Left ventricle myocardium inferior (tissue), 1 donor: Measurements from ENCODE around the gene LEPROT. TPM values are rescaled to one million over a fixed set of nuclear protein-coding genes. Genes with fewer than 3 reads are reported as not detected.
"Not testable (repeated sequence)": the region's sequence is repeated elsewhere in the genome, so short reads cannot be mapped to it uniquely, and the experiment has no call there.

ENCODE experiments used
- DNase-seq: peaks from one replicate; pipeline ENCODE4 v3.0.0-alpha.2; 2020
- H3K27ac ChIP-seq: fragments of 200-600 bp; replicated peaks from 2 replicates; pipeline ENCODE4 v1.8.0; 2021
- H3K27me3 ChIP-seq: fragments of 200-600 bp; 2 replicates; pipeline ENCODE4 v1.8.0; 2021; ENCODE audit warnings: low read depth
- H3K36me3 ChIP-seq: fragments of 200-600 bp; 2 replicates; pipeline ENCODE4 v1.8.0; 2021
- H3K4me1 ChIP-seq: fragments of 200-600 bp; 2 replicates; pipeline ENCODE4 v1.8.0; 2021
- H3K4me3 ChIP-seq: fragments of 200-600 bp; 2 replicates; pipeline ENCODE4 v1.8.0; 2021; ENCODE audit warnings: mild to moderate bottlenecking, moderate library complexity
- H3K9me3 ChIP-seq: fragments of 200-600 bp; replicated peaks from 2 replicates; pipeline ENCODE4 v1.8.0; 2021
- CTCF ChIP-seq: fragments of 200-600 bp; IDR thresholded peaks from 2 replicates; pipeline ENCODE4 v1.8.0; 2021; ENCODE audit warnings: antibody characterized with exemption, mild to moderate bottlenecking, borderline replicate concordance
- intact Hi-C: fragments of 100-400 bp; cut with micrococcal nuclease; formaldehyde crosslinking; loops from one replicate; pipeline ENCODE4 v1.11.0; 2022
- long read RNA-seq: library from polyadenylated mRNA; unstranded; transcript quantifications from one replicate; pipeline ENCODE4 v2.0.0, GENCODE V29; 2021
- total RNA-seq: library from RNA; stranded (reverse); fragmentation: NEBNext Ultra II Directional; extraction: Animal tissue kit (Norgen Biotek cat#: 25700); gene quantifications from one replicate; pipeline ENCODE4 v1.2.1, GENCODE V29; 2021
- donor health status: DM: no; HTN: yes; CAD: no; lungs with severe emphysema.

Gene LEPROT
- 51.0 TPM for total RNA-seq
- long read RNA-seq, full-length matches to known transcripts = 100 of 109 reads
- long read RNA-seq, partial matches to known transcripts = 7 of 109 reads
- long read RNA-seq, other reads (novel, unspliced or antisense) = 2 of 109 reads

GRCh38 chr1:65420590-65421350 is at the start of gene LEPROT, which contains the start of gene LEPR:
TSS of gene LEPROT (plus strand) at chr1:65420668. CDS start at chr1:65420725, 57 bp downstream.
TSS of gene LEPR (plus strand) at chr1:65420668. CDS start at chr1:65565566, 144,898 bp downstream.
- H3K4me3 ChIP-seq = peak within 1 kb of the TSS; percentile 94
- no peaks in the 10 kb centered on the region for H3K27me3 ChIP-seq
- DNase-seq = no peak
- peaks cover 34% of the 10 kb centered on the region for H3K4me1 ChIP-seq
- intact Hi-C loops = no loop called here
- no peaks in the 10 kb centered on the region for H3K9me3 ChIP-seq
- no peak for TF ChIP-seq CTCF
- H3K36me3 ChIP-seq = peaks cover 9% of the 10 kb centered on the region
- H3K27ac ChIP-seq = peak within 1 kb of the TSS; percentile 99

- no peak for TF ChIP-seq CTCF
- Histone ChIP-seq H3K36me3 (no peaks in the 10 kb centered on the region), H3K27me3 (no peaks in the 10 kb centered on the region), H3K27ac (no peak overlapping the region), H3K9me3 (no peaks in the 10 kb centered on the region), H3K4me3 (no peak overlapping the region), H3K4me1 (no peaks in the 10 kb centered on the region)
- intact Hi-C loops = no loop called here
- DNase-seq = no peak
These were observed 48.9 kb upstream of the LEPROT start for GRCh38 chr1:65371544-65371943.

GRCh38 chr1:65372557-65372956 is 47.9 kb upstream of the LEPROT start:
- intact Hi-C loops = no loop called here
- Histone ChIP-seq H3K4me3 (no peak overlapping the region), H3K4me1 (no peaks in the 10 kb centered on the region)

GRCh38 chr1:65377496-65378246 is 42.8 kb upstream of the LEPROT start:
- intact Hi-C loops = no loop called here
- no peak for DNase-seq
- Histone ChIP-seq H3K4me1 (no peaks in the 10 kb centered on the region), H3K36me3 (no peaks in the 10 kb centered on the region), H3K9me3 (no peaks in the 10 kb centered on the region), H3K27me3 (no peaks in the 10 kb centered on the region), H3K27ac (no peak overlapping the region), H3K4me3 (no peak overlapping the region)
- no peak for TF ChIP-seq CTCF

More at GRCh38 chr1:65372557-65372956, 47.9 kb upstream of the LEPROT start:
- no peaks in the 10 kb centered on the region for H3K27me3 ChIP-seq
- H3K27ac ChIP-seq = no peak overlapping the region
- no peaks in the 10 kb centered on the region for H3K36me3 ChIP-seq
- H3K9me3 ChIP-seq = no peaks in the 10 kb centered on the region
- TF ChIP-seq CTCF = no peak
- DNase-seq = no peak

GRCh38 chr1:65378247-65378946 is 42.1 kb upstream of the LEPROT start:
- Histone ChIP-seq H3K27ac (no peak overlapping the region), H3K36me3 (no peaks in the 10 kb centered on the region), H3K27me3 (no peaks in the 10 kb centered on the region), H3K4me3 (no peak overlapping the region), H3K9me3 (no peaks in the 10 kb centered on the region), H3K4me1 (no peaks in the 10 kb centered on the region)
- no peak for DNase-seq
- no peak for TF ChIP-seq CTCF
- intact Hi-C loops = no loop called here

- H3K36me3 ChIP-seq, H3K9me3 ChIP-seq, DNase-seq, H3K27ac ChIP-seq, H3K27me3 ChIP-seq, H3K4me3 ChIP-seq, intact Hi-C loops, H3K4me1 ChIP-seq: not testable (repeated sequence)
These were observed 36.0 kb upstream of the LEPROT start for GRCh38 chr1:65384426-65384825.
